SJCRH30 (cell line): ENCODE measurements around the gene CCNY. TPM values are rescaled to one million over a fixed set of nuclear protein-coding genes. Genes with fewer than 3 reads are reported as not detected.

ENCODE experiments used
- DNase-seq, 2 experiments: peaks; one replicate each; pipeline ENCODE4 v3.0.0-alpha.2; 2015 to 2020
- H3K27ac ChIP-seq: fragments of 250-450 bp; sonication (Bioruptor Pico); 2 replicates; pipeline ENCODE4 v1.5.1; 2020; ENCODE audit warnings: mild to moderate bottlenecking, moderate library complexity
- H3K27me3 ChIP-seq: fragments of 250-450 bp; sonication (Bioruptor Pico); 2 replicates; pipeline ENCODE4 v1.5.1; 2020; ENCODE audit warnings: mild to moderate bottlenecking, moderate library complexity
- H3K36me3 ChIP-seq: fragments of 250-450 bp; sonication (Bioruptor Pico); 2 replicates; pipeline ENCODE4 v1.5.1; 2020; ENCODE audit warnings: mild to moderate bottlenecking, moderate library complexity
- H3K4me1 ChIP-seq: fragments of 250-450 bp; sonication (Bioruptor Pico); 2 replicates; pipeline ENCODE4 v1.5.1; 2020; ENCODE audit warnings: mild to moderate bottlenecking, moderate library complexity
- H3K4me3 ChIP-seq: fragments of 250-450 bp; sonication (Bioruptor Pico); 2 replicates; pipeline ENCODE4 v1.5.1; 2020; ENCODE audit warnings: mild to moderate bottlenecking, moderate library complexity
- H3K9me3 ChIP-seq: fragments of 250-450 bp; sonication (Bioruptor Pico); replicated peaks from 2 replicates; pipeline ENCODE4 v1.5.1; 2020; ENCODE audit warnings: mild to moderate bottlenecking, moderate library complexity
- total RNA-seq: library from RNA; depleted of rRNA; stranded (reverse); fragments of >200 nt; shearing (Covaris generic); gene quantifications from 2 replicates; pipeline ENCODE4 v1.2.3, GENCODE V29; 2014

CCNY gene
- total RNA-seq, 1 experiment from 2014 or later, result 47.2 TPM

DNA sequence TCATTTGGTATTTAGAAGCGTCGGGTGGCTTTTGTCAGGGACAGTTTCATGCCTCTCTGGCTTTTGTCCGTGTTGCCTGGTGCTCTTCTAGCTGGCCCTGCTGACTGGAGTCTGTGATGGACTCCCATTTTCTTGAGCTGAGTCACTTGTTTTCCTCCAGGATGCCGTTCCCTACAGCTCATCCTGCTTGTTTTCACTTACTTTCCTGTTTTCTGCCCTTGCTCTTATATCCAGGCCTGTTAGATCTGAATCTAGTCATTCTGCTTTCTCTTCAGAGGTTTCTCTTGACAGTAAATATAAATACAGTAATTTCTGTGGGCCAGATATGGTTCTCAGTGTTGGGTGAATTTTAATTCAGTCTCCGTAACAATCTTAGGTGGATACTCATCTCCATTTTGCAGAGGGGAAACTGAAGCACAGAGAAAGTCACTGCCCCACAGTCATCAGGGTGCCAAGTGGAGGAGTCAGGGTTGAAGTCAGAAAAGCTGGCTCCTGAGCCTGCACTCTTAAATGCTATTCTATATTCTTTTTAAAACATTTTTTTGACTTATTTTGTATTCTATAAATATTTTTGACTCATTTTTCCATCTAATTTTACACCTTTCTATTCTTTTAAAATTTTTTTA lies 85.4 kb downstream of the CCNY start:
- Histone ChIP-seq H3K4me1 (peaks cover 23% of the 10 kb centered on the region), H3K36me3 (no peaks in the 10 kb centered on the region), H3K4me3 (no peak overlapping the region), H3K27me3 (no peaks in the 10 kb centered on the region), H3K27ac (peak overlapping the region; percentile 20), H3K9me3 (no peaks in the 10 kb centered on the region)
- no peak for DNase-seq

DNA sequence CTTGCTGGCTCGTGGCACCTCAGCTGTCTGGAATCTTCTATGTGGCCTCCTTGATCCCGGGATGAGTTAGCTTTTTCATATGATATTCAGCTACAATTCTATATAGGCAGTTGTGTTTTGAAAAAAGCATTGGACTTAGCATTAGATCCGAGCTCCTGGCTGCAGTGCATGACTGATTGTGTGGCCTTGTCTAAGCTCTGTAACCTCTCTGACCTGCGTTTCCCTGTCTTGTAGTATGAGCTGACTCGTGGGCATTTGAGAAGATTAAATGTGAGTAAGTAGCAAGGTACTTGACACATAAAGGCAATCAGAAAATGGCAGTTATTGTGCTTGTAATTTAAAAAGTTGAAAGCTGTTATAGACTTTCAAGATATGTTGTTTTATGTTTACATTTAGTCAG lies 85.9 kb downstream of the CCNY start:
- peak overlapping the region; percentile 20 for H3K27ac ChIP-seq
- H3K27me3 ChIP-seq, result no peaks in the 10 kb centered on the region
- H3K4me3 ChIP-seq, result no peak overlapping the region
- no peak for DNase-seq
- H3K4me1 ChIP-seq, result peaks cover 17% of the 10 kb centered on the region
- no peaks in the 10 kb centered on the region for H3K36me3 ChIP-seq
- no peaks in the 10 kb centered on the region for H3K9me3 ChIP-seq

DNA sequence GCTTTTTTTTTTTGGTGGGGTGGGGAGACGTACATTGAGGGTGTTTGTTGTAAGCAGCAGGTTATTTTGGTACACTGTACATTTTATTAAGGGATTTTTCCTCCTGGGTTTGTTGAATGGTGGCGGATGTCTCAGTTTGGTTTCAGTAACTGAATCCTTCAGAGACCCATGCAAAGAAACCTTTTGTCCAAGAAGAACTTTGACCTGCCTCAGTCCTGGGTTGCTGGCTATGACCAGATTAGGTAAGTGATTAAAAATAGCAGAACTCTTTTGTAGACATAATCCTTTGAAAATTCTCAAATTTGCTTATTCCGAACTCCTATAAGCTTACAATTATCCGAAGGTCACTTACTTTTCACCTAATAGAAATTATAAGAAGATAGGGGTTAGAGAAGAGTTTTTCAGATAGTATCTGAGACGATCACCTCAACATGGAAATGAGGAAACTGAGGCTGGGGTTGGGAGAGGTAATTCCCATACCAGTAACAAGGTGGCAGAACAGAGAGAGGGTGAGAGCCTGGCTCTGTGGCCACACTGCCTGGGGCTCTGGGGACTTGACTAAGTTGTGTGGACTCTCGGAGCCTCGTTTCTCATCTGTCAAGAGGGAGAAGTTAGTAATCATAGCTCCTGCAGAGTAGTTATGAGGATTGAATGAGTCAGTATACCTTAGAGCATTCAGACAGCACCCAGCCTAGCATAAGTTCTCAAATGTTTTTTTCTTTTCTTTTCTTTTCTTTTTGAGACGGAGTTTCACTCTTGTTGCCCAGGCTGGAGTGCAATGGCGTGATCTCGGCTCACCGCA lies 87.4 kb downstream of the CCNY start:
- no peaks in the 10 kb centered on the region for H3K36me3 ChIP-seq
- H3K27ac ChIP-seq, result no peak overlapping the region
- DNase-seq, result no peak
- H3K4me1 ChIP-seq, result peaks cover 10% of the 10 kb centered on the region; the same call in 1 of the 2 replicates
- no peak overlapping the region for H3K4me3 ChIP-seq
- no peaks in the 10 kb centered on the region for H3K27me3 ChIP-seq
- H3K9me3 ChIP-seq, result no peaks in the 10 kb centered on the region

DNA sequence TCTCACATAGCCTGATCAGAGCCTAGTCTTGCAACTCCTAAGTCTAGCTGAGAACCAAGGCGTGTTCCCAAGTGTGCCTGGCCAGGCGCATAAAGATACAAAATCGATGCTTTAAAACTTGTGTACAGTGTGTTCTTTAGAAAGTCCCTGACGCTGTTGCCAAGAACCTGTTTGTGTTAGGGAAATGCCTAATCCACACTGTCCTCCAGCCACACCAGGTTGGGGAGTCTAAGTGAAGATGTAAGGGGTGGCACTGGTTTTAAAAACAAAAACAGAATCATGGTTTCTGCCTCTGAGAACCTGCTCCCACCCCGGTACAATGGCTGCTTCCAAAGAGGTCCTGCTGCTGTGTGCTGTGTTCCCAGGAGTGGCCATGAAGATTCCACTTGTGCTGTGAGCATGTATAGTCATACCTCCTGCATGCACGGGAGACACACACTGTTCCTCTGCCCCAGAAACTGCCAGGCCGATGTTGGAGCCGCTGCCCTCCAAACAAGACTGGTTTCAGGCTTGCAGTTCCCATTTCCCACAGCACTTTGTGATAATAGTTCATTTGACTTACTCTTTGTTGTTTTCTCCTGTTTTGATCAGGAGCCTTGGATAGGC lies 88.5 kb downstream of the CCNY start:
- H3K9me3 ChIP-seq, result no peaks in the 10 kb centered on the region
- H3K27ac ChIP-seq, result no peak overlapping the region
- H3K27me3 ChIP-seq, result no peaks in the 10 kb centered on the region
- DNase-seq, result no peak
- H3K36me3 ChIP-seq, result no peaks in the 10 kb centered on the region
- peaks cover 10% of the 10 kb centered on the region; the same call in 1 of the 2 replicates for H3K4me1 ChIP-seq
- no peak overlapping the region for H3K4me3 ChIP-seq

DNA sequence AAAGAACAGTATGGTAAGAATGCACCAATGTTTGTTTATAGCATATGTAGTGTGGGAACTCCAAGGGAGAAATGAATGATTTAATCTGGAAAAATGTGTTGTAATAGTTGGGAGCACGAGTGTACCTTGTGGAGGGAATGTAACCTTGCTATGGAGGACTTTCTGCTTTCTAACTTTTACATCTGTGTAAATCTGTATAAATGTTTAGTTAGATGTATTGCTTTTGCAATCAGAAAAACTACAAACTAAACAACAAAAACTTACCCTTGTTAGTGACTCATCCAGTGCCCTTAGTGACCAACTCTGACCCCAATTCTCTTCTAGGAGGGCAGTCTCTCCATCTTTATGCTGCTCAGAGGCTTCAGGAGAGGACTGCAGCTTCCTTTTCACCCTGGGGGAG lies 89.3 kb downstream of the CCNY start:
- Histone ChIP-seq H3K36me3 (no peaks in the 10 kb centered on the region), H3K4me3 (no peak overlapping the region), H3K9me3 (no peaks in the 10 kb centered on the region), H3K27ac (no peak overlapping the region), H3K27me3 (no peaks in the 10 kb centered on the region), H3K4me1 (peaks cover 10% of the 10 kb centered on the region; the same call in 1 of the 2 replicates)
- no peak for DNase-seq

DNA sequence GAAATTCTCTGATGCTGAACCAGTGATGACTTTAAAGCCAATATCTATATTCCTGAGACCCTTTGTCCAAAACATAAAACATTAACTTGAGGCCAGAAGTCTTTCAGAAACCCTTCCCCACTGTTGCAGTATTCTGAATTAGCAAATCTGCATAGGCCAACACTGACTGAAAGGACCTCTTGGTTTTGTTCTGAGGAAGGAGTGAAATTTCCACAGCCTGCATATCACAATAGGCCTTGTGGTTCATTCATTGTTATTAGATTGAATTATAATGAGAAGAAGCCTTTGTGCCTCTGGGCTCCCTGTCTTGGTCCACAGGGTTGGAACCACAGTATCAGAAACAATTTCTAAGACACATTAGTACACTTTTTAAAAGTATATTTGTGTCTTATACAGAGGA lies 90.3 kb downstream of the CCNY start:
- Histone ChIP-seq H3K4me1 (peaks cover 8% of the 10 kb centered on the region; the same call in 1 of the 2 replicates), H3K9me3 (no peaks in the 10 kb centered on the region), H3K36me3 (no peaks in the 10 kb centered on the region), H3K4me3 (no peak overlapping the region), H3K27ac (no peak overlapping the region), H3K27me3 (no peaks in the 10 kb centered on the region)
- no peak for DNase-seq

DNA sequence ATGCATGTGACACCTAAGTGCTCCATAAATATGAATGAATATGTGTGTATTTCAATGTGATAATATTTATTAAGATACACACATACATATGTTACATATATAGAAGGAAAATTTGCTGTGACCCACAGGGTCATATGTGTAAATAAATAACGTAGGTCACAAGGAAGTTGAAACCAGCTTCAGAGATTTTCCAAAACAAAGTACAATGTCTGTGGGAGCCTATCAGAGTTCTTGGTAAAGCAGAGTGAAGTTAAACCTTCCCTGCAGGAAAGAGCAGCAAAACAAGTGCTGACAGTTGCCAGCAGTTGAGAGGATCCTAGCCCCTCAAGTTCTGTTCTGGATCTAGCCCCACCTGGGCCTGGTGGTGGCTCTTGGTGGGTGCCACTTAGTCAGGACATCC lies 91.2 kb downstream of the CCNY start:
- Histone ChIP-seq H3K27ac (no peak overlapping the region), H3K4me1 (no peaks in the 10 kb centered on the region)
- DNase-seq, result no peak

DNA sequence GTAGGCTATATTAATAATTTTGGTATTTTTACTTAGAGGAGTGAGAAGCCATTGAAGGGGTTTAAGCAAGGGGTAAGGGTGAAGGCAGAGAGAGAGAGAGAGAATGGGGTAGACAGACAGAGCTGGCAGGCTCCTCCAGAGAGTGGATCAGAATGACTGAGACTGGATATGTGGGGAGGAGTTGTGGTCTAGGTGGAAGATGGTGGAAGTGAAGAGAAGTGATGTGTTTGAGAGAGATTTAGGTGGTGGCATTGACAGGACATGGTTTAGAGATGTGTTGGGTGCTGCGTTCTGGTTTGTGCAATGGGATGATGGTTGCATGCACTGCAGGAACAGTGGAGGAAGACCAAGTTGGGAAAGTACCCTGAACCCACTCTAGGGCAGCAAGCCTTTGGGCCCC lies 92.2 kb downstream of the CCNY start:
- no peaks in the 10 kb centered on the region for H3K9me3 ChIP-seq
- no peak overlapping the region for H3K4me3 ChIP-seq
- DNase-seq, result no peak
- peaks cover 3% of the 10 kb centered on the region for H3K4me1 ChIP-seq
- H3K27ac ChIP-seq, result no peak overlapping the region
- H3K27me3 ChIP-seq, result no peaks in the 10 kb centered on the region
- no peaks in the 10 kb centered on the region for H3K36me3 ChIP-seq

More for the DNA sequence above, 91.2 kb downstream of the CCNY start:
- no peaks in the 10 kb centered on the region for H3K9me3 ChIP-seq
- no peaks in the 10 kb centered on the region for H3K36me3 ChIP-seq
- H3K27me3 ChIP-seq, result no peaks in the 10 kb centered on the region
- H3K4me3 ChIP-seq, result no peak overlapping the region

DNA sequence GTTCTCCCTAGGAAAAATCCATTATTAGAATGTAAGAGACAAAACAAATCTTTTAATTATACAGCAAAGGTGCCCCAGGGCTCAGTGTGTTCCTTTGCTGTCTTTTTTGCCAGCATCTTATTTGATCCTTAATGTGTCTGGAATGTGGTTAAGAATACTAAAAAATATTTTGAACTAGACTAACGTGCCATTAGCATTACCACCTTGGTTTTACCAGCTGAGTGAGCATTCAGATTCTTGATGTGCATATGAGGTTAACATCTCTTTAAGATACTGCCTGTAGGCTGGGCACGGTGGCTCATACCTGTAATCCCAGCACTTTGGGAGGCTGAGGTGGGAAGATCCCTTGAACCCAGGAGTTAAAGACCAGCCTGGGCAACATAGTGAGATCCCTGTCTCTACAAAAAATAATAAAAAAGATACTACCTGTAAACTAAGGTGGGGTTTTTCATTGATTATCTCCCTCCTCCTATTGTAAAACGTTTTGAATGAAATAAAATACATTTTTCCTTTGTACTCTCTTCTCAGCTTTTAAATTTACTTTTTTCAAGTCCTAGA lies 96.6 kb downstream of the CCNY start:
- DNase-seq, result no peak
- H3K4me1 ChIP-seq, result peaks cover 16% of the 10 kb centered on the region
- H3K36me3 ChIP-seq, result no peaks in the 10 kb centered on the region
- no peaks in the 10 kb centered on the region for H3K9me3 ChIP-seq
- peak overlapping the region; percentile 76 for H3K27ac ChIP-seq
- H3K27me3 ChIP-seq, result no peaks in the 10 kb centered on the region
- H3K4me3 ChIP-seq, result no peak overlapping the region

DNA sequence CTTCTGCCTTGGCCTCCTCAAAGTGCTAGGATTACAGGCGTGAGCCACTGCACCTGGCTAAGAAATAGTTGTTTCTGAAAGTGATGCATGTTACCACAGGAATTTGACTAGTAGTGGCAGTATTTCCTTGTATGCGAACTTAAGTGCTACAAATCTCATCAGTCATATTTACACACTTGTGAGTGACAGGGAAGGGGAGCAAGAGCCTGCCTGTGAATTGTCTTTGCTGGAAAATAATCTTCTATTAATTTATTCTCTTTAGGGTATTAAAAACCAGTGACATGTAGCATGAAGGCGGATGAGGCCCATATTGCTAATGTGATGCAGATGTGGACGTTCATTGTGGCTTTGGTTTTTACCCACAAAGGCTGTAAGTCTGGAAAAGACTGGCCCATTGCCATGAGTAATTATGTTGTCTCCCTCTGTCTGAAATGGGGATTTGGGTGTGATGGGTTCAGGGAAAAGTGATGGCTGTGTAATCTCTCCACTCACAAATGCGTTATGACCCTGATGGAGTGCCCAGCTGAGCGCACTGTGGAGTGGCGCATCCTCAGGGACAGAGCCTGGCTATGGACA lies 97.6 kb downstream of the CCNY start:
- Histone ChIP-seq H3K4me3 (no peak overlapping the region), H3K4me1 (peaks cover 16% of the 10 kb centered on the region), H3K27me3 (no peaks in the 10 kb centered on the region), H3K36me3 (no peaks in the 10 kb centered on the region), H3K9me3 (no peaks in the 10 kb centered on the region), H3K27ac (peak overlapping the region; percentile 76)
- DNase-seq, result peak; percentile 76 to 86

DNA sequence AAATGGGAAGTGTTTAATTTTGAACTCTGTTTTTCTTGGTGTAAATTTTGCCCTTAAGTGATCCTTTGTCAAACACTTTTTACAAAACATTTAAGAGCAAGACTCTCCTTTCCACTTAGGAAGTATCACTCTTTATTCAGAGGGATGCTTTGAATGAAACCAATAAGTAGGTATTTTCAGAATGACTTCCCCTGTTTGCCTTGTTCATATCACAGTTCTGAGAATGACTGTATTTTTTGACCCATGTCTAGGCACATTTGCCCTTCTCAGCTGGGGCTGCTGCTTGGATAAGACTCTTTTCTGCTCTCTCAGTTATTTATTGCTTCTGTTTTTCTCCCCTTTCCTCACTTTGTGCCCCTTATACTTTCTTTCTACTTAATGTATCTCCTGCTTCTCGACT lies 98.2 kb downstream of the CCNY start:
- H3K27me3 ChIP-seq, result no peaks in the 10 kb centered on the region
- no peaks in the 10 kb centered on the region for H3K36me3 ChIP-seq
- no peak for DNase-seq
- H3K4me1 ChIP-seq, result peaks cover 16% of the 10 kb centered on the region
- no peak overlapping the region for H3K4me3 ChIP-seq
- H3K9me3 ChIP-seq, result no peaks in the 10 kb centered on the region
- H3K27ac ChIP-seq, result peak overlapping the region; percentile 76

DNA sequence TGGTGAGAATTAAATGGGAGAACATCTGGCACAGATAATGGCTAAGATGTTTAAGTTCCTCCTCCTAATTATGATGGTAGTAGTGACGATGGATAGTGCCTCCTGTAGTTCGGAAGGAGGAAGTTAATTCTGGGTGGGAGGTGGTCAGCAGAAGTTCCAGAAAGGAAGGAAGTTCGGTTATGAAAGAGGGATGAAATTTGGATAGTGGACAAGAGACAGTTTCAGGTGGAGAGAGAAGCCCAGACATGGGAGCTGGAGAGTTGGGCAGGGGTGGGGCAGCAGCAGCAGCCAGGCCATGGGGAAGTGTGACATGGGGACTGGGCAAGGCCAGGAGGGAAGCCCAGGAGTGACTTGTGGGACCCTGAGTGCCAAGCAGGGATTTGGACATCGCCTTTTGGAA lies 99.5 kb downstream of the CCNY start:
- peaks cover 16% of the 10 kb centered on the region for H3K4me1 ChIP-seq
- DNase-seq, result no peak
- no peaks in the 10 kb centered on the region for H3K9me3 ChIP-seq
- no peak overlapping the region for H3K27ac ChIP-seq
- H3K4me3 ChIP-seq, result no peak overlapping the region
- no peaks in the 10 kb centered on the region for H3K36me3 ChIP-seq
- no peaks in the 10 kb centered on the region for H3K27me3 ChIP-seq

DNA sequence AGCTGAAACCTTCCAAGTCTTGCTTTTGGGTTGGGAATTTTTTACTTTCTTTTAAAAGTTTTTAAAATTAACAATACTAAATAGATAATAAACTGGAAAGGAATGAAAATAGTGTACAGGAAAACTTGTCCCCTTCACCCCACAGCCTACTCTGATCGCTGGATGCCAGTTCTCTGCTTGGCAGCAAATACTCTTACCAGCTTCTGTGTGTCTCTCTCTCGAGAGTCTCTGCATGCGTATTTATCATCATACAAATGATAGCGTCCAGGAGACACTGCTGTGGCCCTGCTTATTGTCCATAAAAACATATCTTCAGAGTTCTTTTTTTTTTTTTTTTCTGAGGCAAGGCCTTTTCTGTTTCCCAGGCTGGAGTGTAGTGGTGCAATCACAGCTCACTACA lies 101.5 kb downstream of the CCNY start:
- Histone ChIP-seq H3K36me3 (no peaks in the 10 kb centered on the region), H3K27me3 (no peaks in the 10 kb centered on the region), H3K4me3 (no peak overlapping the region), H3K9me3 (no peaks in the 10 kb centered on the region), H3K27ac (no peak overlapping the region), H3K4me1 (peaks cover 16% of the 10 kb centered on the region)
- no peak for DNase-seq

DNA sequence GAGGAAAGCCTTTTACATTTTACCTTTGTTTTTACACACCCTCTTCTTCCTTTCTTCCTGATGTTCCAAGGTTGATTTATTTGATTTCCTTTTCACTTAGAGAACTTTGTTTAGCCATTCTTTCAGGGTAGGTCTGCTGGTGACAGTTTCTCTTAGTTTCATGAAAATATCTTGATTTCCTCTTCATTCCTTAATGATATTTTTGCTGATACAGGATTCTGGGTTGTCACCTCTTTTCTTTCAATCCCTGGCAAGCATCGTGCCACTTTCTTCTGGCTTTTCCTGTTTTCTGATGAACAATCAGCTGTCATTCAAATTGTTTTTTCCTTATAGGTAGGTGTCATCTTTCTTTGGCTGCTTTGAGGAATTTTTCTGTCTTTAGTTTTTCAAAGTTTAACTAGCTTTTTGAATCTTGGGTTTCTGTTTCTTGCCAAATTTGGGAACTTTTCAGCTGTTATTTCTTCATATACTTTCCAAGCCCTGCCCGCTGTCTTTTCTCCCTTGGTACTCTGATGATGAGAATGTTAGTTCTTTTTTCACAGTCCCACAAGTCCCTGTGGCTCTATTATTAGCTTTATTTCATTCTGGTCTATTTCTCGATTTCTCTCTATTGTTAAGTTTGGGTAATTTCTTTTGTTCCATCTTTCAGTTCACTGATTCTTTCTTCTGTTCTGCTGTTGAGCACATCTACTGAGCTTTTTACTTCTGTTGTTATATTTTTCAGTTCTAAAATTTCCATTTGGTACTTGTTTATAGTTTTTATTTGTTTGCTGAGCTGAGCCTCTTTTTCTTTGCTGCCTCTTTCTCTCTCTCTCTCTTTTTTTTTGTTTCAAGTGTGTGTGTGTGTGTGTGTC lies 102.6 kb downstream of the CCNY start:
- H3K4me3 ChIP-seq, result no peak overlapping the region
- H3K27ac ChIP-seq, result no peak overlapping the region
- H3K27me3 ChIP-seq, result no peaks in the 10 kb centered on the region
- peaks cover 6% of the 10 kb centered on the region for H3K9me3 ChIP-seq
- no peak for DNase-seq
- no peaks in the 10 kb centered on the region for H3K36me3 ChIP-seq
- peaks cover 8% of the 10 kb centered on the region for H3K4me1 ChIP-seq
